IMR-90 (cell line): ENCODE measurements around the gene PLB1.

Source experiments
- BHLHE40 ChIP-seq: fragments of 150-350 bp; IDR thresholded peaks from 2 replicates; pipeline ENCODE4 v1.6.1; 2016; ENCODE audit warnings: mild to moderate bottlenecking, low read depth, low read length
- CEBPB ChIP-seq: IDR thresholded peaks from 2 replicates; pipeline ENCODE4 v1.6.1; 2012; ENCODE audit warnings: low read depth, low read length, improper control_type of control experiment
- CTCF ChIP-seq: conservative IDR thresholded peaks from 2 replicates; pipeline ENCODE4 v1.5.1; 2012; ENCODE audit warnings: mild to moderate bottlenecking, low read depth, low read length, improper control_type of control experiment
- POLR2A ChIP-seq: IDR thresholded peaks from 2 replicates; pipeline ENCODE4 v1.6.1; 2012; ENCODE audit warnings: mild to moderate bottlenecking, low read depth, low read length
- RFX5 ChIP-seq: IDR thresholded peaks from 2 replicates; pipeline ENCODE4 v1.8.0; 2012; ENCODE audit warnings: low read depth, mild to moderate bottlenecking, low read length, moderate library complexity
- SMC3 ChIP-seq: fragments of 150-350 bp; IDR thresholded peaks from 2 replicates; pipeline ENCODE4 v1.6.1; 2016; ENCODE audit warnings: low read depth, mild to moderate bottlenecking, antibody characterized with exemption, low read length, moderate library complexity
- USF2 ChIP-seq: fragments of 150-350 bp; IDR thresholded peaks from 2 replicates; pipeline ENCODE4 v1.6.1; 2017; ENCODE audit warnings: mild to moderate bottlenecking, antibody characterized with exemption, low read length, low read depth

GRCh38 chr2:28521663-28522062 lies 25.8 kb downstream of the PLB1 start:
- no peak for TF ChIP-seq CTCF
- TF ChIP-seq POLR2A: no peak
- TF ChIP-seq RFX5: no peak
- no peak for TF ChIP-seq USF2
- no peak for TF ChIP-seq SMC3
- TF ChIP-seq BHLHE40: no peak
- TF ChIP-seq CEBPB: no peak
